Measurements from ENCODE around the gene ATIC.

Gene ATIC

DNA sequence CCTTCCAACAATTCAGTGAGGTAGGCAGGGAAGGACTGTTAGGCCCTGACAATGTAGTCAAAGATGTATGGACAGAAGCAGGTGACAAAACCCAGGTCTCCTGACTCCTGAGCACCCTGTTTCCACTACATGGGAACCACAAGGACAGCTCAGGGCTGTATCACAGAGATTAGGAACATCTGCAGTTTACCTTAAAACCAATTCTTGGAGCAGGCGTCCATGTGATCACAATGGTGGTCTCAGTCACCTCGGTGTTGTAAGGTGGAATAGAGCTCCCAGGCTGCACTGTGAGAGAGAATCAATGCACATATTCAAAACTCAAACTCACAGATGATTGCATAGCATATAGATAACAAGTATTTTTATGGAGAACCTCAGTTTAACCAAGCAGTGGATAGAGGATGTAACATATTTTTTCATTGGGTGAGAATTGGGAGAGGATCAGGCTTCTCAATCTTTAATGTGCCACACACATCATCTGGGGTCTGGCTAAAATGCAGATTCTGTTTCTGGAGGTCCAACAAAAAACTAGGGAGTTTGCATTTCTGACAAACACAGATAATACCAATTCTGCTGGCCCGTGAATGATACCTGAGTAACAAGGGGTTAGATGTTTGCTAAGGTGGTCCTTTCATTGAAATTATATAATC is 87.3 kb downstream of the ATIC start:
- DNase-seq (ENCODE audit: low spot score), result no peak
